MM.1S (cell line): ENCODE results near the gene XPO6.

Experiments used
- CTCF ChIP-seq: fragments of 300-600 bp; sonication (generic); IDR thresholded peaks from 2 replicates; pipeline ENCODE4 v1.5.1; 2016; ENCODE audit warnings: antibody characterized with exemption, low read length, mixed read lengths
- EZH2 ChIP-seq: fragments of 300-600 bp; sonication (generic); optimal IDR thresholded peaks from 2 replicates; pipeline ENCODE3; 2017; ENCODE audit warnings: low read depth, mild to moderate bottlenecking, antibody characterized with exemption, low read length, mixed read lengths
- EZH2phosphoT487 ChIP-seq: fragments of 300-600 bp; sonication (generic); IDR thresholded peaks from 2 replicates; pipeline ENCODE4 v1.6.1; 2018; ENCODE audit warnings: antibody characterized with exemption, low read length

- TF ChIP-seq CTCF (no peak), EZH2phosphoT487 (no peak), EZH2 (no peak)
These were observed 149.4 kb downstream of the XPO6 start for GRCh38 chr16:28062261-28062846.
